Skeletal muscle cell (primary cell): ENCODE measurements around the gene PRRG2.

Source experiments
- DNase-seq: peaks from one replicate; pipeline ENCODE4 v3.0.0-alpha.2; 2010; ENCODE audit warnings: low read depth
- H3K4me3 ChIP-seq: 2 replicates; pipeline ENCODE4 v1.5.1; 2011; ENCODE audit warnings: low read depth, mild to moderate bottlenecking, control low read depth, low read length, moderate library complexity

PRRG2 gene

DNA sequence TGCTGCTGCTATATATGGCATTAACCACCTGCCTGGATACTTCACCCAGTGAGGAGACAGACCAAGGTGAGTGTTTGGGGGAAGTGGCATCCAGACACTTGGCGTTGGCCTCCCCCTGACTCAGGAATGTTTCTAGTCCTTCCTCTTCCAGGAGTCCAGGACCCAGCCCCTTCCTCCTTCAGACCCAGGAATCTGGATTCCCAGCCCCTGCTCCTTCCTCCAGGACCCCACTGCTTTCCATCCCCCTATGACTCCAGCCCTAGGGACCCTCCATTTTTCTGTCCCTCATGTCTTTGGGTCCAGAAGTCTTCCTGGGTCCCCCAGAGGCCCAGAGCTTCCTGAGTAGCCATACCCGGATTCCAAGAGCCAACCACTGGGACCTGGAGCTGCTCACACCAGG, 2.1 kb downstream of the PRRG2 start:
- H3K4me3 ChIP-seq, result no peak overlapping the region
- DNase-seq, result no peak

DNA sequence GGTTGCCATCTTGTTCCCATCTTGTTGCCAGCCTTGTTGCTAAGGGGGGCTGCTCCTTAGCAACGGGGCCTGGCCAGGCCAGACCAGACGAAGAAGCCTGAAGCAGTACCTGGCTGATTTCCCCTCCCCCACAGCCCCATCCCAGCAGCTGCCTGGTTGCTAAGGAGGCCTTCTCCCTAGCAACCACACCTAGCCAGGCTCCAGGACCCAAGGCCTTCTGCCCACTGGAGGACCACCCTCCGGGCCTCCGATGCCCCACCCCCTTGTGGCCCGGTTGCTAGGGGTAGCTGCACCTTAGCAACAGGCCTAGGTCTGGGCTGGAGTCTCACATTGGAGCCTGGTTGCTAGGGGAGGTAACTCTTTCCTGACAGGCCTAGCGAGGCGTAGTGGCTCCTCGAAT, 3.9 kb downstream of the PRRG2 start:
- no peak for DNase-seq
- no peak overlapping the region for H3K4me3 ChIP-seq

DNA sequence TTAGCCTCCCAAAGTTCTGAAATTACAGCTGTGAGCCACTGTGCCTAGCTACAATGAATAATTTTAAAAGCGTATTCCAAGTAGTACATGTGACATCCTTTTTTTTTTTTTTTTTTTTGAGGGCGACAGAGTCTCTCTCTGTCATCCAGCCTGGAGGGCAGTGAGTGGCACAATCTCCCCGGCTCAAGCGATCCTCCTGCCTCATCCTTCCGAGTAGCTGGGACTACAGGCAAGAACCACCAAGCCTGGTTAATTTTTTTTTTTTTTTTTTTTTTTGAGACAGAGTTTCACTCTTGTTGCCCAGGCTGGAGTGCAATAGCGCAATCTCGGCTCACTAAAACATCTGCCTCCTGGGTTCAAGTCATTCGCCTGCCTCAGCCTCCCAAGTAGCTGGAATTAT, 6.1 kb downstream of the PRRG2 start:
- no peak for DNase-seq
- H3K4me3 ChIP-seq, result no peak overlapping the region

DNA sequence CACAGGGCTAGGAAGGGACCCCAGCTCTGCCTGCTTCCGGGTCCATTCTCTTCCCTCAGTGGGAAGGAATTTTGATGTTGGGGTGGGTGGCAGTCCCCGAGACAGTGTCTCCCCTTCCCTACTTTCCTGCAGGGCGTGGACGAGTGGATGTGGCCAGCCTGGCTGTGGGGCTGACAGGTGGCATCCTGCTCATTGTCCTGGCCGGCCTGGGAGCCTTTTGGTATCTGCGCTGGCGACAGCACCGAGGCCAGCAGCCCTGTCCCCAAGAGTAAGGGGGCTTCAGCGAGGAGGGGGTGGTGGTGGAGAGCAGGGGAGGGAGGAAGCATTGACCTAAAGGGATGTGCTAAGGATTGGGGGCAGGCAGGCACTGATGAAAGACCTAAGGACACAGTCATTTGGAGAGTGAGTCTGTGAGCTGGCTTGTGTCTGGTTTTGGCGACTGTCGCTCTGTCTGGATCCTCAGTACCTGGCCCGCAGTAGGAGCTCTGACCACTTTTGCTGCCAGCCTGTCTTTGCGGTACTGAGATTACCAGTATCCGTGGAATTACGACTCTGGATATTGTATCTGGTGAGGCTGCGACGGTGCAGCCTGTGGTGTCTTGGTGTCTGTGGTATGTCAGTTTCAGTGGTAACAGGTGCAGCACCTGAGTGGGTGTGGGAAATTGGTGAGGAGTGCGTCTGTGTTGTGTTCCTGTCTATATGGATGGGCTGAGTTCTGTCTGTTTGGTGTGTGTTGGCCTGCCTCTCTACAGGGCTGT, 7.4 kb downstream of the PRRG2 start:
- no peak overlapping the region for H3K4me3 ChIP-seq
- no peak for DNase-seq

DNA sequence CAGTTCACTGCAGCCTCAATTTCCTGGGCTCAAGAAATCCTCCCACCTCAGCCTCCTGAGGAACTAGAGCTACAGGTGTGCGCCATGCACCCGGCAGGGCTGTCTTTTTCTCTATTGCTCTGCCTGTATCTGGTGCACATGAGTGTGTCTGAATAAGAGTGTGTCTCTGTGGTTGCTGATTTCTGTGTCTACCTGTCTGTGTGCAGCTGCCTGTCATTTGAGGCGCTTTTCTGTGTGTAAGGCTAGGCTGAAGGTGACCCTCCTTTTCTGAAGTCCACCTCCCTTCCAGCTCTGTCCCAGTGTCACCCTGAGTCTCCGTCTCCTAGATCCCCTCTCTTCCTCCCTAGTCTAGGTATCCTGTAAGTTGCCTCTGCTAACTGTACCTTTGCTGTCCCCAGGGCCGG, 8.4 kb downstream of the PRRG2 start:
- DNase-seq, result no peak

DNA sequence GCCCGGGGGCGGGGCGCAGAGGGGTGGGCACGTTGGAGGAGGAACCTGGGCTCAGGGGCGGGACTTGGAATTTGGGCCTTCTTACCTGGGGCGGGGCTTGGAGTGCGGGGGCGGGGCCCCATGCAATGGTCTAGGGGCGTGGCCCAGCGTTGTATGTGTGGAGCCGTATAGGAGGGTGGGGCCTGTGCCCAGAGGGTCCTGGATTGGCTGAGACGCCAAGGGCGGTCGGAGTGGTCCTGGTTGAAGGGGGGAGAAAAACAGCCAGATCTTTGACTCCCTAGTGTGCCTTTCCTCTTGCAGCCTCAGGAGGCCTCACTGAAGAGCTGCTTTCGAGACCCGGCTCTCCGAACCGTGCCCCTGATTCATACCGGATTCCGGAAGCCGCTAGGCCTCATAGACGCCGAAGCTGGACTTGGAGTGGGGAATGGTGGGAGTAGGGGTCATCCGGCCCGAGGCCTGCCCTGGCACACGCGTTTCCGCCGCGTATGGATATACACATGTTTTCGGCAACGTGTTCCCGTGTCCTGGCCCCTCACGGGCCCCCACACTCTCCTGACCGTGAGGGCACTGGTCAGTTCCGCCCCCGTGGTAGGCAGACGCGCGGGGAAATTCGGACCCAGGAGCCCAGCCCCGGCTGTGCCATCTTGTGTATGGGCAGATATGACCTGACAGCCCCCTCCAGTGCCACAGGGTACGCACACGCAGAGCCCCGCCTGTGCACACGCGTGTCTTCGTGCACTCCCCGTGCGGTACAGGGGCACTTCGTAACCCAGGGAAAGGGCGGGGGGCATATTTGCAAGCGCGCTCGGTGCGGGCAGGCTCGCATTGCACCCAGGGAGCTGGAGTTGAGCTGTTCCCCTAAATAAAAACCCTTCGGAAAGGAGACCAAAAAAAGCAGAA, 9.2 kb downstream of the PRRG2 start:
- peak overlapping the region; percentile 86 for H3K4me3 ChIP-seq
- peak; percentile 89 for DNase-seq

More for the DNA sequence above, 8.4 kb downstream of the PRRG2 start:
- no peak overlapping the region for H3K4me3 ChIP-seq

DNA sequence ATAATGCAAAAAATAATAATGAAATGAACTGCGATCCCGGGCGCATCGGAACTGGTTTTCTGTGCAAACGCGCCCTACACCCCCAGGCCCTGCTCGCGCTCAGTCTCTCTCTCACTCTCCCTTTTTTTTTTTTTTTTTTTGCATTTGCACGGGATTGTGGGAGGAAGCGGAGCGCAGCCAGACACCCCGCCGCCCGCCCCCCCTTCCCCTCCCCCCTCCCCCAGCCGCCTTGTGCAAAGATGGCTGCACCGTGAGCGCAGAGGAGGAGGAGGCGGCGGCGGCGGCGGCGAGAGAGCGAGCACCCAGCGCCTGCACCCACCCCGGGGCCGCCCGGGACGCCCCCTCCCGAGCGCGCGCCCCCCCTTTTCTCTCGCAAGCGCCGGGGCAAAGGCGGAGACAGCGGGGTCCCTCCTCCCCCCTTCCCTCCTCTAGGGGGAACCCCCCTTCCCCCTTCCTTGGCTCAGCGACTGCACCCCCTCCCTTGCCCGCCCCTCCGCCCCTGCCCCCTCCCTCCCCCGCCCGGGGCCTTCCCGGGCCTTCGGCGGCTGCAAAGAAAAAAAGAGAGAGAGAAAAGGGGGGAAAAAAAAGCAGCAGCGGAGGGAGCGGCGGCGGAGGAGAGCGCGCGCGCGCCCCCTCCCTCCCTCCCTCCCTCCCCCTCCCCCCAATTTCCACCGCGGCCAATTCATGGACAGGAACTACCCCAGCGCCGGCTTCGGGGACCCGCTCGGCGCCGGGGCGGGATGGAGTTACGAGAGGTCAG, 10.0 kb downstream of the PRRG2 start, which contains the start of gene PRR12:
Gene PRR12 (plus strand): TSS at position 212 of the 760 bp plus-strand sequence. CDS start 473 bp downstream, at position 685.
- DNase-seq, result no peak
- H3K4me3 ChIP-seq, result peak within 1 kb of the TSS; percentile 86

DNA sequence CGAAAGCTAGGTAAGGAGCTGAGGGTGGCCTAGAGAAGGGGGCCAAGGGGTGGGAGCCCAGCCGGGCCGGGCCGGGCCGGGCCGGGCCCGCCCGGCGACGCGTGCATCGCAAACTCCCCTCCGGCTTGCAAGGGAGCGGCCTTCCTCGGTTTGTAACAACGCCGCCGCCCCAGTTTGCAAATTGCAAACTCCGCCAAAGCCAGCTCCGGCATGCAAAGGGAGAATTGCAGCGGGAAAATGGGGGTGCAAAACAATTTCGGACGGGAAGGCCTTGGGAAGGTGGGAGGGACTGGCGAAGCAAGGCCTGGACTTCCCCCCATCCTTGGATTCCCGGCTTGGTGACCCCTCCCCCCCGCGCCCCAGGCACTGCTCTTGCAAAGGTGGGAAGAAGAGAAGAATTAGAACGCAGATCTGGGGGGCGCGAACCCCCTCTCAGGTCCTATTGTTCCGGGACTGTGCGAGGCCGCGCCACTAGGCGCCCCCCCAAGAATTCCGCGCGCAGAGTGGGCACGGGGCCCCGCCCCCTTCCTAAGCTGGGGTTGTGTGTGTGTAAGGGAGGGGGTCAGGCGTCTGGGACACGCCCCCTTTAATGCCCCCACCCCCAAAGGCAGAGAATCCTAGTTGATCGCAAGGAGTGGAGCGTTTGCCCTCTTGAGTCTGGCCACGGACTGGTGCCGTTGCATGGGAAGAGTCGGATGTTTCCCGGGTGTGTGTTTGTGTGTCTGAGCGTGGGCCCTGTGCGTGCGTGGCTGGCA, 10.8 kb downstream of the PRRG2 start:
- H3K4me3 ChIP-seq, result peak overlapping the region; percentile 86
- no peak for DNase-seq

DNA sequence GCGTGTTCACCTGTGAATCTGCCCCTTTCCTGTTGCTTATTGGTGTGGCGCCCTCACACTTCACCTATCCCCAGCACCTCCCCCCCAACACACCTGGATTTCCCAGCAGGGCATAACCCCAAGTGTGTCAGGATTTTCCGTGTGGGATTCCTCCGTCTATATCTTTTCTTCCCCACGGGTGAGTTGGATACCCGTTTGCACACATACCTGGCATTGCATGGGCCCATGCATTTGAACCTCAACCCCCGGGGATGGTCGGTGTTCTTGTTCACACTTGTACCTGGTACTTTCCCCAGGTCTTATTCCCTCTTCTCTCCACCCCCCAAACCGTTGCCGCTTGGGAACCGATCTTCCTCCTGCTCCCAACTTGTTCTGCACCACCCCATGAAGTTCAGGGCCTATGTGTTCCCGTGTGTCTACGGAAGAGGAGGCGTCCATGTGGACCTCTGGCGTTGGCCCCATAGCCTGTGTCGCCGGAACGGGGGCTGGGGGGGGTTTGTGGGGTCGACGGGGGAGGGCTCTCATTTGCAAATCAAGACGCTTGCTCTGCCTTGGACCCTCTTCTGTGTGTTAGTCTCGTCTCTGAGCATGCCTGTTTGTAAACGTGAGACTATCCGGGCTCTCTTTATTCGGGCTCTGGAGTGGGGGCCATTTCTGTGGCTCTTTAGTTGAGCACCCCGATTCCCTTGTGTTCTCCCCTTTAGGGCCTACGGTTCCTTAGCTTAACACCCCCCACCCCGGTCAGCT, 11.5 kb downstream of the PRRG2 start:
- DNase-seq, result no peak
- peak overlapping the region; percentile 86 for H3K4me3 ChIP-seq

DNA sequence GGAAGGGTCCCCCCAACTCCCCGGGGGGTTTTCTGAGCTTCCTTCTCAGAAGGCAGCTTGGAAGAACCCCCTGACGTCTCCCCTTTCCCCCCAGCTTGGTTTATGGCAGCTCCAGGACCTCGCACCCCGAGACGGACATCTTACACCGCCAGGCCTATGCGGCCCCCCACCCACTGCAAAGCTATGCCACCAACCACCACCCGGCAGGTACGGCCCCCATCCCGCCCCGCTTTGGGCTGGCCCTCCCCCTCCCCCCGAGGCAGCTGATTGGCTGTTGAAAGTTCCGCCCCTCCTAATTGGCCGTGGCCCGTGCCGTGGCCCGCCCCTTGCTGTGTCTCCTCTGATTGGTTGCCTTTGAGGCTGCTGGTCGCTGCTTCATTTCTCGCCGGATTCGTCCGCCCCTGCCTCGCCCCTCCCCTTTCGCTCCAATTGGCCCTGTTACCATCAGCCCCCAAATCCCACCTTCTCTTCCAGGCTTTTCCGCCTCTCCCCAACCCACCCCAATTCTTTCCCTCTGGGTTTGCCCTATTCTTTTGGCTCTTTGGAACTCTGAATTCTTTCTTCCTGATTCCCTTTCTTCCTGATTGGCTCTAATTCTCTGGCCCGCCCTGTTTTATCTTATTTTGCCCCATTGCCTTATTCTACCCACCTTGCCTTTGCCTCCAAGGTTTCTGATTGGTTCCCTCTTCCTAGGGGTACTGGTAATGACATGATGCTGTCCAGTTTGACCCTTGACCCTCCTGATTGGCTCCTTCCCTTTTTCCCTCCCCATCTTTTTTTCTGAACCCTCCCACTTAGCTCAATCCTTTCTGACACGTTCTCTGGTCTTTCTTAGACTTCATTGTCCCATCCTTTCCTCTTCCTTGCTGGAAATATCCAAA, 12.4 kb downstream of the PRRG2 start:
- DNase-seq, result peak; percentile 73
- peak overlapping the region; percentile 86 for H3K4me3 ChIP-seq

DNA sequence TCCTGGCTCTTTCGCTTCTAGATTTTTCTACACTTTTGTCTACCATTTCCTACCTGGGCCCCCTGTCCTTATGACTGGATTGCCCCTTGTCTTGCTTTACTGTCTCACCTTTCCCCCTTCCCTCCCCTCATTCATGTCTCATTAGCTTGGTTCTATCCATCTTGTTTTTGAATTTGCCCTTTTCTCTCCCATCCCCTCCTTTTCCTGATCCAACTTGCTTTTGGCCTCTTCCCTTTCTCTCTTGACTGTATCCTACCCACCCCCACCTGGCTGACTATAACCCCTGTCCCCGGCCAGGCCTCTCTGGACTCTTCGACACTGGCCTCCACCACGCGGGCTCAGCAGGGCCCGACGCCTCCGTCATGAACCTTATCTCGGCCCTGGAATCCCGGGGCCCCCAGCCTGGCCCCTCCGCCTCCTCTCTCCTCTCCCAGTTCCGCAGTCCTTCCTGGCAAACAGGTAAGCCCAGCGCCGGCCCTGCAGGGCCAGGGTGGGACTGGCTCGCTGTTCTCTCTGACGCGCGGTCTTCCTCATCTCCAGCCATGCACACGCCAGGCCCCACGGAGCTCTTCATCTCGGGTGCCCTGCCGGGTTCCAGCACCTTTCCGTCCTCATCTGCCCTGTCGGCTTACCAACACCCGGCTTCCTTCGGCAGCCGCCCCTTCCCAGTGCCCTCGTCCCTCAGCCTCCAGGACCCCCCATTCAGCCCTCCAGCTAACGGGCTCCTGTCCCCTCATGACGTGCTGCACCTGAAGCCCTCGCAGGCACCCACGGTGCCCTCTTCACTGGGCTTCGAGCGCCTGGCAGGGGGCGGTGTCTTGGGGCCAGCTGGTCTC, 13.3 kb downstream of the PRRG2 start:
- no peak overlapping the region for H3K4me3 ChIP-seq
- no peak for DNase-seq

DNA sequence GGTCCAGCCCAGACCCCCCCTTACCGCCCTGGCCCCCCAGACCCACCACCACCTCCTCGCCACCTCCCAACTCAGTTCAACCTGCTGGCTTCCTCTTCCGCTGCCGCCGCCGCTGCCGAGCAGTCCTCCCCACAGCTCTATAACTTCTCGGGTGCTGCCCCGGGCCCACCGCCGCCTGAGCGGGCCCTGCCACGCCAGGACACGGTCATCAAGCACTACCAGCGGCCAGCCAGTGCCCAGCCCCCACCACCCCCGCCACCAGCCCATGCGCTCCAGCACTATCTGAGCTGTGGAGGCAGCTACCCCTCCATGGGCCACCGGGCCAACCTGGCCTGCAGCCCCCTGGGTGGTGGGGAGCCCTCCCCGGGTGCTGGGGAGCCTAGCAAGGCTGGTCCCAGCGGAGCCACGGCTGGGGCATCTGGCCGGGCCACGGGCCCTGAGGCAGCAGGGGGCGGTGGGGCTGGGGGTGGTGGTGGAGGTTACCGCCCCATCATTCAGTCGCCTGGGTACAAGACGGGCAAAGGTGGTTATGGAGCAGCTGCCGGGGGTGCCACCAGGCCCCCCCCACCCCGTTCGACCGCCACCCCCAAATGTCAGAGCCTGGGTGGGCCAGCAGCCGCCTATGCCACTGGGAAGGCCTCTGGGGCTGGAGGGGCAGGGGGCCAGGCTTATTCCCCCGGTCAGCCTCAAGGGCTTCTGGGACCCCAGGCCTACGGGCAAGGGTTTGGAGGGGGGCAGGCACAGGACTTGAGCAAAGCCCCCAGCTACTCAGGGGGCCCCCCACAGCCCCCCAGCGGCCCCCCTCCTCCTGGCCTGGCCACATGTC, 14.1 kb downstream of the PRRG2 start:
- no peak overlapping the region for H3K4me3 ChIP-seq
- DNase-seq, result no peak

DNA sequence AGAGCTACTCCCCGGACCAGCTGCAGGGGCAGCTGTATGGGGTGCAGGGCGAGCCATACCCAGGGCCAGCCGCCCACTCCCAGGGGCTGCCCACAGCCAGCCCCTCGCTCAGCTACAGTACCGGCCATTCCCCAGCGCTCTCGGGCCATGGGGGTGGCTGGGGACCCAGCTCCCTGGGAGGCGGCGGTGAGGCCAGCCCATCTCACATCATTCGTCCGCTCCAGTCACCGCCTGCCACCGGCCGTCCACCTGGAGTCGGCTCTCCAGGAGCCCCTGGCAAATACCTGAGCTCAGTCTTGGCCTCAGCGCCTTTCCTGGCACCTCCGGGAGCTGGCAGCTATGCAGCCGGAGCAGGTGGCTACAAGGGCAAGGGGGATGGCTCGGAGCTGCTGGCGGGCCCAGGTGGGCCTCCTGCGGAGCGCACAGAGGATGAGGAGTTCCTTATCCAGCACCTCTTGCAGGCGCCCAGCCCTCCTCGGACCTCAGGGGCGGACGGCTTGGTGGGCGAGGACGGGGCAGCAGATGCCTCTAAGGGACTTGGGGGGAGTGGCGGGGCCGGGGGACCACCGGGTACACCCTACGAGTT, 14.8 kb downstream of the PRRG2 start:
- no peak for DNase-seq
- no peak overlapping the region for H3K4me3 ChIP-seq

DNA sequence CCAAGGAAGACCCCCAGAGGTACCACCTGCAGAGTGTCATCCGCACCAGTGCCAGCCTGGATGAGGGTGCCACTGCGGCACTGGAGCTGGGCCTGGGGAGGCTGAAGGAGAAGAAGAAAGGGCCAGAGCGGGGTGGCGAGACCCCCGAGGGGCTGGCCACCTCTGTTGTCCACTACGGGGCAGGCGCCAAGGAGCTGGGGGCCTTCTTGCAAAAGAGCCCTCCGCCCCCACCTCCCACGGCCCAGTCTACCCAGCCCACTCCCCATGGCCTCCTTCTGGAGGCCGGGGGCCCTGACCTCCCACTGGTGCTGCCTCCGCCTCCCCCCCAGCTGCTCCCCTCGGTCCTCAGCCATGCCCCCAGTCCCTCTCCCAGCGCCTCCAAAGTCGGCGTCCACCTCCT, 15.3 kb downstream of the PRRG2 start:
- H3K4me3 ChIP-seq, result no peak overlapping the region
- DNase-seq, result no peak

DNA sequence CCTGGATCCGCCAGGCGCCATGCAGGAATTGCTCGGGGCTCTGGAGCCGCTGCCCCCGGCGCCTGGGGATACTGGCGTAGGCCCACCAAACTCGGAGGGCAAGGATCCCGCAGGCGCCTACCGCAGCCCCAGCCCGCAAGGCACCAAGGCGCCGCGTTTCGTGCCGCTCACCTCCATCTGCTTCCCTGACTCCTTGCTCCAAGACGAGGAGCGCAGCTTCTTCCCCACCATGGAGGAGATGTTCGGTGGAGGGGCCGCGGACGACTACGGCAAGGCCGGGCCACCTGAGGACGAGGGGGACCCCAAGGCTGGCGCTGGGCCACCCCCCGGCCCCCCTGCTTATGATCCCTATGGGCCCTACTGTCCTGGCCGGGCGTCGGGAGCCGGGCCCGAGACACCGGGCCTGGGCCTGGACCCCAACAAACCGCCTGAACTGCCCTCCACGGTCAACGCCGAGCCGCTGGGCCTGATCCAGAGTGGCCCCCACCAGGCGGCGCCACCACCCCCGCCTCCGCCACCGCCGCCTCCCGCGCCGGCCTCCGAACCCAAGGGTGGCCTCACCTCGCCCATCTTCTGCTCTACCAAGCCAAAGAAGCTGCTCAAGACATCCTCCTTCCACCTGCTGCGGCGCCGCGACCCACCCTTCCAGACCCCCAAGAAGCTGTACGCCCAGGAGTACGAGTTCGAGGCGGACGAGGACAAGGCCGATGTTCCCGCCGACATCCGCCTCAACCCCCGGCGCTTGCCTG, 16.0 kb downstream of the PRRG2 start:
- no peak for DNase-seq
- H3K4me3 ChIP-seq, result no peak overlapping the region
